ENCODE data around the gene MCF2L.
"Not testable (repeated sequence)": the region's sequence is repeated elsewhere in the genome, so short reads cannot be mapped to it uniquely, and the experiment has no call there.

Gene MCF2L, protein sequence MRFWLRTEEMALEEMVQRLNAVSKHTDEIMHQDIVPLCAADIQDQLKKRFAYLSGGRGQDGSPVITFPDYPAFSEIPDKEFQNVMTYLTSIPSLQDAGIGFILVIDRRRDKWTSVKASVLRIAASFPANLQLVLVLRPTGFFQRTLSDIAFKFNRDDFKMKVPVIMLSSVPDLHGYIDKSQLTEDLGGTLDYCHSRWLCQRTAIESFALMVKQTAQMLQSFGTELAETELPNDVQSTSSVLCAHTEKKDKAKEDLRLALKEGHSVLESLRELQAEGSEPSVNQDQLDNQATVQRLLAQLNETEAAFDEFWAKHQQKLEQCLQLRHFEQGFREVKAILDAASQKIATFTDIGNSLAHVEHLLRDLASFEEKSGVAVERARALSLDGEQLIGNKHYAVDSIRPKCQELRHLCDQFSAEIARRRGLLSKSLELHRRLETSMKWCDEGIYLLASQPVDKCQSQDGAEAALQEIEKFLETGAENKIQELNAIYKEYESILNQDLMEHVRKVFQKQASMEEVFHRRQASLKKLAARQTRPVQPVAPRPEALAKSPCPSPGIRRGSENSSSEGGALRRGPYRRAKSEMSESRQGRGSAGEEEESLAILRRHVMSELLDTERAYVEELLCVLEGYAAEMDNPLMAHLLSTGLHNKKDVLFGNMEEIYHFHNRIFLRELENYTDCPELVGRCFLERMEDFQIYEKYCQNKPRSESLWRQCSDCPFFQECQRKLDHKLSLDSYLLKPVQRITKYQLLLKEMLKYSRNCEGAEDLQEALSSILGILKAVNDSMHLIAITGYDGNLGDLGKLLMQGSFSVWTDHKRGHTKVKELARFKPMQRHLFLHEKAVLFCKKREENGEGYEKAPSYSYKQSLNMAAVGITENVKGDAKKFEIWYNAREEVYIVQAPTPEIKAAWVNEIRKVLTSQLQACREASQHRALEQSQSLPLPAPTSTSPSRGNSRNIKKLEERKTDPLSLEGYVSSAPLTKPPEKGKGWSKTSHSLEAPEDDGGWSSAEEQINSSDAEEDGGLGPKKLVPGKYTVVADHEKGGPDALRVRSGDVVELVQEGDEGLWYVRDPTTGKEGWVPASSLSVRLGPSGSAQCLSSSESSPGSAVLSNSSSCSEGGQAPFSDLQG

DNA sequence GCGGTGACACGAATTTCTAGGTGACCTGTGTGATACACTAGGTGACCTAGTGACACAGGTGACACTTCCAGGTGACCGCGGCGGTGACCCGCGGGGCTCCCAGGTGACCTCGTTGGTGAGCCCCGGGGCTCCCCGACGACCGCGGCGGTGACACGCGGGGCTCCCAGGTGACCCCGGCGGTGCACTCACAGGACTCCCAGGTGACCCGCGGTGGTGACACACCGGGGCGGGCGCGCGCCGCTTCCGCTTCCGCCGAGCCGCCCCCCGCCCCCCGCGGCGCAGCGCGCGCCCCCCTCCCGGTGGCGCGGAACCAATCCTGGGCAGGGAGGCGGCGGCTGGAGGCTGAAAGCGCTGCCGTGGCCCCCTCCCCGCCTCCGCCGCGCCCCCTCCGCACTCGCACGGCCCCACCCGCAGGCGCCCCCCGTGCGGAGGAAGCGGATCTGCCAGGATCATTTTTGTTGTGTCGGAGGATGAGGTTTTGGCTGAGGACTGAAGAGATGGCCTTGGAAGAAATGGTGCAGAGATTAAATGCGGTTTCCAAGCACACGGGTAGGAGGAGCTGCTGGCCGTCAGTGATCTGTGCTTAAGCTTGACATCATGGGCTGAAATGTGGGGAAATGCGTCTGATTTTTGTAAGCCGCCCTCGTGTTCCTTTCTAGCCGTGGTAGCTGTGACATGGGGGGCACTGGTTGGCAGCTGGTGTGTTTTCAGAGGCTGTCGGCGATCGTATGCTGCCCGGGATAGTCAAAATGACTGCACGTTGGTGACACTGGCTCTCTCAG is at the start of gene MCF2L:
Gene MCF2L, plus strand, starts transcription at position 305 of the 782 bp plus-strand sequence. Its CDS starts 166 bp downstream, at position 471.
- peak; percentile 71 for DNase-seq (ENCODE audit: low spot score)

DNA sequence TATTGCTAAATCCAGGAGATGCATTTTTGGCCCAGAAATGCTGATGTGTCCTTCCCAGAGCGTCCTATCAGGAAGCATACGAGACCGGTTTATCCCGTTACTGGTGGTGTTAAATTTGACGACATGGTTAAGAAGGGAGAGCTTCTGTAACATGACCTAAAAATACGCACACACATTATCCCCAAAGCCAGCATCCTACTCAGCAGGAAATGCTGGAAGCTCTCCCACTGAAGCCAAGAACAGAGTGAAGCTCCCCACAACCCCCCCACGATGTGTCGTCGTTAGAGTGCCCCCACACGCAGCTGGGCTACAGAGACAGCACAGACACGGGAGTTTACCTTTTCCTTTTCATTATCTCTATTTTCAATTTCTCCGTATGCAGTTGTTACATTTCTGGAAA is 45.1 kb upstream of the MCF2L start:
- DNase-seq (ENCODE audit: low spot score), result no peak

DNA sequence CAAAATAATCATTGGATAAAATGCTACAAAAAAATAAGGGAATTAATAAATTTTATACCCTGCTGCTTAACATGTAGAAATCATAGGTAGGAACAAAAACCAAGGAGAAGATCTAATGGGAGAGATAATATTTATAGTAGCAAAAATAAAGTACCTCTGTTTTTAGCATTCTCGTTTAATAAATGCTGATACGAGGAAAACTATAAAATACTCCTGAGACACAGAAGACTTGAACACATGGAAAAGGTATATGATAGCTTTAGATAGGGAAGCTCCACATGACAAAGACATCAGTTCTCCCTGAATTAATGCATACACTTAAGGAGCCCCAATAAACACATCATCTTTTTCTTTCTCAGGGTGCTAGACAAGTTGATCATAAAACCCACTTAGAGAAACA is 44.6 kb upstream of the MCF2L start:
- no peak for DNase-seq (ENCODE audit: low spot score)

DNA sequence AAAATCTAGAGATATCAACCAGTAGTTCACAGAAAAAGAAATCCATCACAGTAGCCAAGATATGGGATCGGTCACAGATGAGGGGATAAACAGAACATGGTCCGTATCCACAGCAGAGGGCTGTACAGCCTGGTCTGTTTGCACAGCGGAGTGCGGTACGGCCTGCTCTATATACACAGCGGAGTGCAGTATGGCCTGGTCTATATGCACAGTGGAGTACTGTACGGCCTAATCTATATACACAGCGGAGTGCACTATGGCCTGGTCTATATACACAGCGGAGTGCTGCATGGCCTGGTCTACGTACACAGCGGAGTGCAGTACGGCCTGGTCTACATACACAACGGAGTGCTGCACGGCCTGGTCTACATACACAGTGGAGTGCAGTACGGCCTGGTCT is 43.0 kb upstream of the MCF2L start:
- no peak for DNase-seq (ENCODE audit: low spot score)

DNA sequence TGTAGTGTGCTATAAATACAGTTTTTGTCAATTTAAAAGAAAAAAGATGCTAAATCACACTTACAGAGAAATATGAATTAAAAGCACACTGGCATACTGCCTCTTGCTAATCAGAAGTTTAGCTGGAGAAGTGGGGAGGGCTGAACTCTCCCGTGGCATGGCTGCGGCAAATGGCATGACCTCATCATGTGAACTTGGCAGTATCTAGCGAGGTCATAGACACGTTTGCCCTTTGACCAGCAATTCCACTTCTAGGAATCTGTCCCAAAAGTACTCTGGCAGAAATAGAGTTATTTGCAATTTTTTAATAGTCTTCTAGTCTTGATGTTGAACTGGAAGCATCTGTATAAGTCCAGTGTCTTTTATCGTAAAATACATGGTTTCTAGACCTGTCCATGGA is 42.0 kb upstream of the MCF2L start:
- DNase-seq (ENCODE audit: low spot score), result no peak

DNA sequence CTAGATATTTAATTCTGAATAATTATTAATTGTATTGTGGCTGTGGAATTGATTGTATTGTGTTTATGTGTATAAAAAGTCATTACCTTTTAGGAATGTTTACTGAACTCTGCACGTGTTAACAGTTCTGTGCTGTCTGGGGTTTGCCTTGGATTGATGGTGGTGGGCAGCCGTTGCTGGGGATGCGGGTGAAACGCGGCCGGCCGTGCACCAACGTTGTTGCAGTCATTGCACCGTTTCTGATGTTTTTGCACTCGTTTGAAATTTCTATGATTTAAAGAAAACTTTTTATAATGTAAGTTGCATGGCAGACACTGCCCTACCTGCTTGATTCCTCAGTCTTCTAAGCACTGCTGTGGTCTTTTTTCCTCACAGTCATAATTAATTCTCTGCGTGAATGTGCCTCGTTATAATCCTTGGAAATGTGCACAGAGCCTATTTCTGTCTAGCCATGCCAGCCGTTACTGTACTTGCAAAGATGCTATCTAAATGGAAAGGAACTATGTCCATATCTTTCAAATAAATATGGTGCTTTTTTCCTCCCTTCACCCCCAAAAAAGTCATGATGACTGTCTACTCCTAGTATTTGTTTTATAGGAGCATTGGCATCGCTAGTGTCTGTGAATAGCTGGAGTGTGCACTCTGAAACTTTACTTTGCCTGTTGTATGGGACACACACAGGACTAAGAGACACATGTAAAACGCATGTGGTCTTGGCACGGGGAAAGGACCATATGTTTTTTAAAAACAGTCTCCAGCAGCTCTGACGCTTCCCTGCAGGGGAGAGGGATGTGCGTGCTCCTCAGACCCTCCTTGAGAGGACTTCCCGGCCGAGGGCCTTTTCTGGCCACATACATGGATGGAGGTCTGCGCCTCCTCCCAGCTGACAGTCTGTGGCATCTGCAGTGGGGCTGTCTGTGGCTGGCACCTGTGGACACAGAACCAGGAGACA is 40.7 kb upstream of the MCF2L start:
- no peak for DNase-seq (ENCODE audit: low spot score)

DNA sequence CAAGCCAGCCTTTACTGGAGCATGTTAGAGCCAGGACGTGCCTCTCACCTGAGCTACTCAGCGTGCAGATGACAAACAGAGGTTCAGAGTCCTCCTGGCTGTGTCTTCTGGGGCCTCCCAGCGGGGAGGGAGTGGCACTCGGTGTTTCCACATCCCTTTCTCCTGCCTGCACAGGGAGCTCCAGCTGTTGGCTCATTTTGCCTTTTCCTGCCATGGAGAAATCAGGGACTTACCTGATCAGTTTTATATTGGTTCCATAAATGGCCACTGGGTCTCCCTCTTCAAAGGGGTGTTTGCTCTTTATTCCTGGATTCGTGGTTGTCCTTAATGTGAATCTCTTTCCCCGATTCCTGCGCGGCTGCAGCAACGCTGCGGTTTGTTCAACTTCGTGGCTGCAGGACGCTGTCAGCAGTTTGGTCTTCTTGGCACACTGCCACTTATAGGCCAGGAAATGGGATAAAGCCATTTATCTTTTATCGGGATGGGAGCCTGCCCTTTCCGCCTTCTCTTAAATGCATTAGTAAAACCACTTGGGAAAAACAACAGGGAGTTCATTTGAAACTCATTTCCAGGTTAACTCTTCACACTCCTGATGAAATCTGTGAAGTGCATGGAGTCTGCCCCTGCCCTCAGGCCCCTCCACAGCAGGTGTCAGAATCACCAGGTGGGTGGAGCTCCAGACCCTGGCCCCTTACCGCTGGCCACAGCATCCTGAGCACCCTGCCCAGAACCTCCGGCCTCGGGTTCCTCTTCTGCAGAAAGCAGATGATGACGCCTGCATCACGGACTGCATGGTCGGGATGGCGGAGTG is 39.8 kb upstream of the MCF2L start:
- DNase-seq (ENCODE audit: low spot score), result peak; percentile 81

DNA sequence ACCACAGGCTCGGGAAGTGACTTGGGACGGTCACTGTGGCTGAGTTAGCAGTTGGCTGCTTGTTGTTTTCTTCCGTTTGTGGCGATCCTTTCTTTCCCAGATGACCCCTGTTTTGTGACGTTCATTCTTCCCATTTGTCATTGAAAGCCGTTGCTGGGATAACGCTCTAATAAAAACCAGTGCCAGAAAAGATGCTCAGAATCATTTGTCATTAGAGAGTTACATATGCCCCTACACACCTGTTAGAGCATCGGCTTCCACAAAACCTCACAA is 39.3 kb upstream of the MCF2L start:
- DNase-seq (ENCODE audit: low spot score), result no peak

DNA sequence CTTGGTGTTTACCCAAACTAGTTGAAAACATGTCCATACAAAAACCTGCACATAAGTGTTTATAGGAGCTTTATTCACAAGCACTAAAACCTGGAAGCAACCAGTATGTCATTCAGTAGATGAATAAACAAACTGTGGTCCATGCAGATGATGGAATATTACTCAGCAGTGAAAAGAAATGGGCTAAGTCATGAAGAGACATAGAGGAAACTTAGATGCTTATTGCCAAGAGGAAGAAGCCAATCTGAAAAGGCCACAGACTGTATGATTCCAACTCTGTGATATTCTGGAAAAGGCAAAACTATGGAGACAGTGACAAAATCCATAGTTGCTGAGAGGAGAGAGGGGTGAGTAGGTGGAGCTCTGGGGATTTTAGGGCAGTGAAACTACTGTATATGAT is 38.8 kb upstream of the MCF2L start:
- no peak for DNase-seq (ENCODE audit: low spot score)

DNA sequence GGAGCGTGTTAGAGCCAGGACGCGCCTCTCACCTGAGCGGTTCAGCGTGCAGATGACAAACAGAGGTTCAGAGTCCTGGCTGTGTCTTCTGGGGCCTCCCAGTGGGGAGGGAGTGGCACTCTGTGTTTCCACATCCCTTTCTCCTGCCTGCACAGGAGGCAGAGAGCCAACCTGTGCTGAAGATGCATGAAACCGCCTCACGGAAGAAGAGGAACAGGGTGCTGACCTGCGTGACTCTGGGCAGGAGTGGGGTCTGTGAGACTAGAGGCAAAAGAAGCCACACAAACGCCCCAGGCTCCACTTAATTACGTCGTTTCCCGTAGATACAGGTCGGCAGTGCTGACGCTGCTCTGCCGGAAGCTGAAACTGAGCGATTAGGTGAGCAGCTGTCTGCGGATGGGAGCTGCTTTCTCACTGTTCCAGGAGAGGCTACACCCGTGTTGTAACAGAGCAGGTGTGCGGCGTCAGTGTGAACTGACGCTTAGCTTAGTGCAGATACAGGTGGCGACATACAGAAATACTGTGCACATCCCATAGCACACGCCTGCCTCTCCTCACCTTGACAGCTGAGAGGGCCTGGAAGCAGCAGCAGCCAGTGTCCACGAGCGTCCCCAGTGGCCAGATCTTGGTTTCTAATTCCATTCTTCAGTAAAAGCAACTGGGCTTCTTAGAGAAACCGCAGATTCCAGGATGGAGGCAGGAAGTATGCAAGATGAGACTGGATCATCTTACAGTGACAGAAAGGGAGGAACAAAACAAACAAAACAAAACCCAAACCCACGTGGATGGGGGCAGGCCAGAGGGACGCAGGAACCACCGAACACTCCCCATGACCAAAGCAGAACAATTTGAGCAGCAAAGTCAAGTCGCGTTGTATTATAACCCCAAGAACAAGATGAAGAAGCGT is 37.7 kb upstream of the MCF2L start:
- peak; percentile 86 for DNase-seq (ENCODE audit: low spot score)

DNA sequence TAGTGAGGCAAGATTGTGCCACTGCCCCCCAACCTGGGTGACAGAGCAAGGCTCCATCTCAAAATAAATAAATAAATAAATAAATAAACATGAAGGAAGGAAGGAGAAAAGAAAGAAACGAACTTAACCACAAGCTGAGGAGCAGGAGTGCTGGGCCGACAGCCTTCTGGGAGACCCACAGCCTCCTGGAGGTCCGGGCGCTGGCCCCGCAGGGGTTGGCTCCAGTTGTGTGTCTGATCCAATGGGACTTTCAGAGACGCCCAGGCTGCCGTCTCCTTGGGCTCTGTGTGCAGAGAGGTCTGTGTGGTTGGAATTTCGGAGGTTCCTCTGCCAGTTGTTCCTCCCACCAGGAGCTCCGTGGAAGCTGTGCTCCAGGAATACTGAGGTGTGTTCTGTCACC is 36.0 kb upstream of the MCF2L start:
- DNase-seq (ENCODE audit: low spot score), result no peak

DNA sequence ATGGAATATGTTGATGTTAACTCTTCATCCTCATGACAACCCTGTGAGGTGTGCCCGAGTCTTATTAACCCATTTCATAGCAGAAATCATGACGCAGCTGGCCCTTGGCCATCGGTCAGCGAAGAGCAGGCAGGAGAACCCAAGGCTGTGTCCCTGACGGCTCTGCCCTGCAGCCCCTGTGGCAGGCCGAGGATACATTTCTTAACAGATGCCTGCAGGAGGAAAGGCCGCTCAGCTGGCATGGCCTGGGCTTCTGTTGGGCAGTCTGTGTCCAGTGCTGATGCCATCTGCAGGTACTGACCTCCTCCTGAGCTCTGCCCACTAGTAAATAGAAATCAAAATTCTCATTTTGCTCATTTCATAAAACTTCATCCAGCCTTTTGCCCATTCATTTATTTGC is 35.4 kb upstream of the MCF2L start:
- DNase-seq (ENCODE audit: low spot score), result no peak

DNA sequence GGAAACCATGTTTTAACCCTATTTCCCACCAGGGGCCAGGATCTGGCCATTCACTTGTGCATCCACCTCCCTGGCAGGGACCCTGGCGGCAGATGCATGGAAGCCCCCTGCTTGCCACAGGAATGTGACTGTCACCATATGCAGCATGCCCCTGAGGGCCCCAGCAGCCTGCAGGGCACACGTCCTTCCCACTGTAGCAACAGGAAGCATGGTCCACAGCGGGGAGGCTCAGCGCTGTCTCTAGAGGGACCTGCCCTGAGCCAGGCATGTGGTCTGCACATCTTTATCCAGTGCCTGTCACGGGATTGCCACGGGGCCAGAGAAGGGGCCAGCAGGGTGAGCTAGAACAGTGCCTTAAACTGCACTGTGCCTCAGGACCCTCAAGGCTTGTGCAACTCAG is 34.9 kb upstream of the MCF2L start:
- DNase-seq (ENCODE audit: low spot score), result no peak

DNA sequence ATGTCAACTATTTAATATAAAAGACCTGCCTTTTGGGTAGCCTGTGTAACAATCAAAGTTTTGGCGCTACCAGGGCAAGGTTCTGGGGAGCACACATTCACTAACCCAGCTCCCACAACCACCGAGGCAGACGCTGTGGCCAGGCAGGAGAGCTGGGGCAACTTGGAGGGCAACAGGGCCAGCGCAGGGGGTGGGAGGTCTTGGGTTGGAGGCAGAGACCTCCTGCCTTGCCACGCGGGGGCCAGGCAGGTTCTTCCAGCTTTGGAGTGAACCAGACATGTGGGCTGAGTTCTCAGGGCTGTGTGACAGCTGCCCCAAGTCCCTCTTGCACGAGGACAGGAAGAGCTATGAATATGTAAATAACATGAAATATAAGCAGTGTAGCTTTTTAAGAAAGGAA is 30.3 kb upstream of the MCF2L start:
- no peak for DNase-seq (ENCODE audit: low spot score)

DNA sequence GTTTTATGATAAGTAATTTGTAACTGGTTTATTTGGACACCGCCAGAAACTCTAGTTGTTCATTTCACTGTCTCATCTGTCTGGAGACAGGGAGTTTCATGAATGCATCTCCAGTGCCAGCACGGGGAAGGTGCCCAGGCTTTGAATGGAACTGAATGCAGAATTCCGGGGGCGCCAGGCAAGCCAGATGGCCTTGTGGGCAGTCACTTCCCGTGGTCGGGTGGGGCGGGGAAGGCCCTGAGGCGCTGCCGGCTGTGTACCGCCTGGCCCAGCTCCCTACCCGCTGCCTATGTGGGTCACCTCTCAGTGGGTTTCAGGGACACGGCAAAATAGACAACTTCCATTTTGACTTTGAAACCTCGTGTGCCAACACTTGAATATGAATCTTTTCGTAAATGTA is 28.8 kb upstream of the MCF2L start:
- peak; percentile 60 for DNase-seq (ENCODE audit: low spot score)

DNA sequence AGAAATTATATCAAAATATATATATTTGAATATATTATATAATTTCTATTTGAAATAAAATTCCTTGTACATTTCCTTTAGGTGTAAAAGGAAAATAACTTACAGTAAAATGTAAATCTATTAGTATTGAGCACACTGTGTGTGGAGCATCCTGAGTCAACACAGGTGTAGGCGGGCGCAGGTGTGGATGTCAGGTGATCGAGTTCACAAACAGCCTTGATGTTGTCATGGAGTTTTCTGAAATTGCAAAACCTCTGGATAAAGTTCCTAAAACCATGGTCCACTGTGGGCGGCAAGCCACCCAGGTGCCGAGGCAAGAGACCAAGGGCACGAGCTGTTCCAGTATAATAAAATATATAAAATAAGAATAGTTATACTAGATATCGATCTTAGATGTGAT is 27.7 kb upstream of the MCF2L start:
- no peak for DNase-seq (ENCODE audit: low spot score)

DNA sequence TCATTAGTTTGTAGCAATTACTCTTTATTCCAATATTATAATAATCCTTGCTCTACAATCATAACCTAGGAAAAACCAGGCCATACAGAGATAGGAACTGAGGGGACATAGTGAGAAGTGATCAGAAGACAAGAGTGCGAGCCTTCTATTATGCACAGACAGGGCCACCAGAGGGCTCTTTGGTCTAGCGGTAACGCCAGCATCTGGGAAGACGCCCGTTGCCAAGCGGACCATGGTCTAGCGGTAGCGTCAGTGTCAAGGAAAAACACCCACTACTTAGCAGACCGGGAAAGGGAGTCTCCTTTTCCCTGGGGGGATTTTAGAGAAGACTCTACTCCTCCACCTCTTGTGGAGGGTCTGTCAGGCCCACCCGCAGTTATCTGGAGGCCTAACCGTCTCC is 27.2 kb upstream of the MCF2L start:
- DNase-seq (ENCODE audit: low spot score), result not testable (repeated sequence)

DNA sequence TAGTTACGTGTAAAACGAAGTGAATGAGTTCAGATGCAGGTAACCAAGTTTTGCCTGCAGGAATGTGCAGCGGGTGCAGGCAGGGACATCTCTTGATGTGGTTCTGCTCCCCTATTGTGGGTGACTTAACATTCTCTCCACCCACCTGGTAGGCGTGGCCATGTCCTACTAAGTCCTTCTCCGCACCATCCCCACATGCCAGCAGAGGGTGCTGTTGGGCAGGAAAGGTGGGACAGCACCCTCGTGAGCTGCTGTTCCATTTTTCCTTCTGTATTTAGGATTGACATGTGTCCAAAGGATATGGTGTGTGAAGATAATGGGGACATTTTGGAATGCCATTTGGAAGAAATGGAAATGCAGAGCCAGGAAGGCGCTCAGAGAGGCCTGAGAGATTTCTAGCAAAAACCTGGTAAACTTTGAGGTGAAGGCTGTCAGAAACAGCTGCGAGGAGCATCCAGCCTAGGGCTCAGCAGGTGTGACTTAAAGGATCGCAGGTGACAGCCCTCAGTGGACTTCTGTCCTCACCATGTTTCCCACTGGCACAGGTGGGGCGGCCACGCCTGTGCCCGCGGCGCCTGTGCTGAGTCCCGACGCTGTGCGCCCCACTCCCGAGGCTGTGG is 26.2 kb upstream of the MCF2L start:
- peak; percentile 98 for DNase-seq (ENCODE audit: low spot score)
